HG03354 (cell line): ENCODE results near the gene TMEM225B.
"Not testable (repeated sequence)": the region's sequence is repeated elsewhere in the genome, so short reads cannot be mapped to it uniquely, and the experiment has no call there.

Experiments used
- ATAC-seq: cut with Tn5 transposase; IDR thresholded peaks from one replicate; pipeline ENCODE4 v1.9.1; 2021; ENCODE audit warnings: mild to moderate bottlenecking; ENCODE audit not compliant: unreplicated experiment, poor library complexity, severe bottlenecking

Gene TMEM225B

DNA sequence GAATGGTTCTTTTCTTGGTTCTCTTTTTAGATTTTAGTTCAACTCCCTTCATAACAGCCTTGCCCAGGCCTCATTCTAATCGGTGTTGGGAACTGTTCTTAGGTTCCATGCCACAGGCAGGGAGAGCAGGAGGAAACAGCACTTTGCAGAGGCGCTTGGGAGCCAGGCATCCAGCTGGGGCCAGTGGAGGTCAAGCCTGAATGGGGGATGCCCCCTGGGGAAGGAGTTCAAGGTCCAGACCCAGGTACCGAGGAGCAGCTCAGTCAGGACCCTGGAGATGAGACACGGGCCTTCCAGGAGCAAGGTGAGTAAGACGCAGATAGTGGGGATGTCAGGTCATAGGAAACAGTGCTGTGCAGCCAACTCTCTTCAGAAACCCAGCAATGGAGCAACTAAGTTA lies 23.2 kb downstream of the TMEM225B start:
- ATAC-seq = no peak

DNA sequence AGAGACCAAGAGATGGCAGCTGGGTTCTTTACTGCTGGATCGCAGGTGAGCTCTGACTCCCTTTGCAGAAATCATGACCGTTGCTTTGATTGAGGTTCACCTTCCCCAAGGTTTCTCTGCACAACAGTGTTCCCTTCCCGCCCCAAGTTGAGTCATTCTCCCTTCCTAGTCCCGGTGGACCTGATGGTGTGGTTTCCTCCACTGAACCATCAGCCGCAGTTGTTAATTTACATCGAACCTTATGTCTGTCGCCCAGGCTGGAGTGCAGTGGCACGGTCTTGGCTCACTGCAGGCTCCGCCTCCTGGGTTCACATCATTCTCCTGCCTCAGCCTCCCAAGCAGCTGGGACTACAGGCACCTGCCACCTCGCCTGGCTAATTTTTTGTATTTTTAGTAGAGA lies 24.5 kb downstream of the TMEM225B start:
- no peak for ATAC-seq

DNA sequence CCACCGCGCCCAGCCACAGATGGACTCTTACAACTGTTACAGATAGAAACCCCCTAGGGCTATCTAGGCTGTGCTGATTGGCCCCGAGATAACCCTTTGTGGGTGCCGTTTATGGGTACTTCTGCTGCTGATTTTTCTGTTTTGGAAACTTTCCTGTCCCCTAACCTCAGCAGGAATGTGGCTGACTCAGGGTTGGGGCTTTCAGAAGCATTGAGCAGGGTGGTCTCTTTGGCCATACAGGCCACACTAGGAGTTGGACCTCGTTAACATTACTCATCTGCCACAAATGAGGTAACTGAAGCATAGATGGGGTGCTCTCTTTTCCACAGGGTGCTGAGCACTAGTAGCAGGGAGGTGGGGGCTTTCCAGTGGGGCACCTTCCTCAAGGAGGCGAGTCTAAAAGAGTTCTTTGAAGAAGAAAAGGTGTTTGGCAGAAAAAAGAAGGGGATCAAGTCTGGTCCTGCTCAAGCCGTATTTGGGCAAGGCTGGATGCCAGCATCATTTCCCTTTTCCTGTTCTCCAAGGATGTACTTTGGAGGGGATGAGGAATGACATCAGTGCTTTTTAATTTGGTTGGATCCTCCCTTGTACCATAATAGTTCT lies 25.1 kb downstream of the TMEM225B start:
- ATAC-seq = no peak

DNA sequence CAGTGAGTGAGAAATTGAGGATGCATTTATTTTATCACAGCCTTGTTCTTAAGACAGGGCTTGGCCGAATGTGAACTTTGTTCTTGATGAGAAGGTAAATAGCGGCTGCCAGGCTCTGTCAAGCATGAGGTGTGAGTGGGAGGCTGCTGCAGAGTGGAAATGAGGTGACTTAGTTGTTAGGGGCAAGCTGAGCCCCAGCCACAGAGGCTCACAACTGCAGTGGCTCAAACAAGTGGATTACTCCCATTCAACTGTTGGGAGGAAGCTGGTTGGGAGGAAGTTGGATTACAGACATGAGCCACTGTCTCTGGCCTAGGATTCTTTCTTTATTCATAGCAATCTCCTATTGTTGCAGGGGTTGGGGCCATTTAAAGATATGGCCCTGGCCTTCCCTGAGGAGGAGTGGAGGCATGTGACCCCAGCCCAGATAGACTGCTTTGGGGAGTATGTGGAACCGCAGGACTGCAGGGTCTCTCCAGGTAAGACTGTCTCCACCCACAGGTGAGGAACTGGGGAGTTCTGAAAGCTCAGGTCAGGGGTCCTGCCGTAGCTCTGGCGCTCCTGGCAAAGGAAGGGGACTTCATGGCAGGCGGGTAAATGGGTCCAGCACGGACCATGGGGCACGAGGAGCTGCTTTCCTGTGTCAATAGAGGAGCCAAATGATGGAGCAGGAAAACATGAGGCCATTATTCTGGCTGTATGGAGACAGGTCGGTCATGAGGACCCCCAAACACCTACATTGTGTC lies 25.8 kb downstream of the TMEM225B start:
- ATAC-seq = no peak

DNA sequence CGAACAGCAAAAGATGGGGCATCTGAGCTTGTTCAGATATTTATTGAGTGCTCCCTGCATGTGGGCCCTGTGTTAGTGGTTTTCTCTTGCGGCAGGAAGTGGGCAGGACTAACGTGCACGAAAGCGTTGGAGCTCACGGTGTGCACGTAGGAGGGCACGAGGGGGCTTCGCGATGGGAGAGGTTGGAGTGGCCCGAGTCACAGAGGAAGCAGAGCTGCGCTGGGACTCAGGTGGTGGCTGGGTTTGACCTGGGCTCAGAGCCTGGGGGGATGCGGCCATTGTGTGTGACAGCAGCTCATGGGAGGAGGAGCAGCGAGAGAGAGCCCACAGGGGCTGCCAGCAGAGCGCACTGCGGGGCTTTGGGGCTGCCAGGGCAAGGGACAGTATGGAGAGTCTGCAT lies 26.4 kb downstream of the TMEM225B start:
- ATAC-seq = no peak

DNA sequence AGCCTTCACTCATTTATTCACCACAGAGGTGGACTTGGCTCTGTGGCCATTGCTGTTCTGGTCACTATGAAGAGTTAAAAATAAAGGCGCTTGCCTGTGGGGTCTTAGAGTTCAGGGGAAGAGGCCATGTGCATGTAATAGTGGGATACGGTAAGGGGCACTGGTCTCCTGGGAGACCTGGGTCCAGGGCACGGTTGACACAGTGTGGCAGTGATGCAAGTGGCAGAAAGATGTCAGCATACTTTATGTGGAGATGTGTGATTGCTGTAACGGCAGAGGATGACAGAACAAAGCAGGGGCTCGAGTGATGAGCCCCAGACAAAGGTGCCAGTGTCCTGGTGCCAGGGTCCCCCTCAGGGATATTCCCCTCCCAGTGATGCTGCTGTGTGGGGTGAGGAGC lies 27.3 kb downstream of the TMEM225B start:
- no peak for ATAC-seq

DNA sequence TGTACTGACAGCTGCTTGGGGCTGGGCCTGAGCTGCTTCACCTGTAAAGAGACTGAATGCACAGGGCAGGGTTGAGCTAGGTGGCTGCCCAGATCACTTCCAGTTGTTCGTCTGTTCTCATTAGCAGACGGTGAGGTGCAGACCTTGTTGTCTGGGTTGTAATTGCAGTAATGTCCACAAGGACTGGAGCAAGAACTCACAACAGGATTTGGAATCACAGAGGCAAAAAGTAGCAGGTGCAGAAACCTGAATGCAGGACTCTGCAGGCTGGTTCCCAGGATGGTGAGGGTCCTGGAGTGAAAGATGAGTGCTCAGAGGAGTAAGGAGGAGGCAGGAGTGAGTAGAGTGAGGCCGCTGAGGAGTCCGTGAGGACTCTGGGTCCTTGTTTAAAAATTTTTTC lies 27.9 kb downstream of the TMEM225B start:
- no peak for ATAC-seq

DNA sequence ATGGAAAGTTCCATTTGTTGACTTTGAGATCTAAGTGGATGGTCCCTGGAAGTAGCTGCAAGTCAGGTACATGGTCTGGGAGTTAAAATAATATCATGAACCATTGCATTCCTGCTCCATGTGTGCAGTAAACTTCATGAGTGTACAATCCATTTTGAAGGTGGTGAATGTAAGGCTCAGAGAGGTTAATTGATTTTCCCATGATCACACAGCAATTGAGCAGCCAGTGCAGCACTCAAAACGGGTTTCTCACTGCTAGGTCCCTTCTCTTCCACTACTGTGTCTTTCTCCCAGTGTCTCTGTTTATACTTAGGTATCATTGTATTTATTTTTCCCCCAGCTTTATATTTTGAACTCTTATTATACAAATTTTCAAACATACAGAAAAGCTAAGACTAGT lies 28.6 kb downstream of the TMEM225B start:
- no peak for ATAC-seq

DNA sequence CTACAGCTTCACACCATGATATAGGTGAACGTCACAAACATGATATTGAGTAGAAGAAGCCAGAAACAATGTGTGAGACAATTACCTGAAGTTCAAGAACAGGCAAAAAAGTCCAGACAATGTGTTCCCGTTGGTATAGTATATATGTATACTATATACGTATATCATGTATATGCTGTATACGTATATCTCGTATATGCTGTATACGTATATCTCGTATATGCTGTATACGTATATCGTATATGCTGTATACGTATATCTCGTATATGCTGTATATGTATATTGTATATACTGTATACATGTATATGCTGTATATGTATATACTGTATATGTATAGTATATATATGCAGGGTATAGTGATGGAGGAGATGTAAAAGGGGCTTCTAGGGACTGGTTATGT lies 29.4 kb downstream of the TMEM225B start:
- ATAC-seq = no peak

DNA sequence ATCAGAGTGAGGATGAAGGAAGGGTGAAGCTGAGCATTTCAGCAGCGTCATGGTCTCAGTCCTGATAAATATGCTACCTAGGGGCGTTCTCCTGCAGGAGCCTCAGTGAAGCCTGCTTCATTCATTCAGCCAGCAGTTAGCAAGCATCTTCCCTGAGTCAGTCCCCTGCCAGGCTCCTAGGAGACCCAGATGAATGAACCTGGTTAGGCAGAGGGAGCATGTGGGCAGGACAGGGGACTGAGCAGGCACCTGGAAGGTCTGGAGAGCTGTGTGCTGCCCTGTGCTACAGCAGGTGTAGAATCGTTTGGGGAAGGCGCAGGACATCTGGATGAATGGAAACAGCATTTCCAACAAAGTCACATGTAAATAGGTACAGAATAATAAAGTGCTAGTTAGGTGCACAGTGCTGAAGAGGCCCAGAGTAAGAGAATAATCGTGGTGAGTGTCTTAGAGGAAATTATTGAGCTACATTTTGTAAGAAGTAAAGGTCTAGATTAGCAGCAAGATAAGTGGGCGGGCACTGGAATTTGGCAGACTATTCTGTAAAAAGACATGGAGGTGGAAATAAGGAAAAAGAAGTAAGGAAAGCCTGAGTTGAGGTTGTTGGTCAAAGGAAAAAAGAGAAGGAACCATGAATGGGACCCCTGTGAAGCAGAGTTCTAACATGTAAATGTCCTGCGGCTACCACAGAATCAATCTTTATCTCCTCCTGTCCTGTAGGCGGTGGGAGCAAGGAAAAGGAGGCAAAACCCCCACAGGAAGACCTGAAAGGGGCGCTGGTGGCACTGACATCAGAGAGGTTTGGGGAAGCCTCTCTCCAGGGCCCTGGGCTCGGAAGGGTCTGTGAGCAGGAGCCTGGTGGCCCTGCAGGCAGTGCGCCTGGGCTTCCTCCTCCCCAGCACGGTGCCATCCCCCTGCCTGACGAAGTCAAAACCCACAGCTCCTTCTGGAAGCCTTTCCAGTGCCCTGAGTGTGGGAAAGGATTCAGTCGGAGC lies 30.7 kb downstream of the TMEM225B start:
- ATAC-seq = no peak

DNA sequence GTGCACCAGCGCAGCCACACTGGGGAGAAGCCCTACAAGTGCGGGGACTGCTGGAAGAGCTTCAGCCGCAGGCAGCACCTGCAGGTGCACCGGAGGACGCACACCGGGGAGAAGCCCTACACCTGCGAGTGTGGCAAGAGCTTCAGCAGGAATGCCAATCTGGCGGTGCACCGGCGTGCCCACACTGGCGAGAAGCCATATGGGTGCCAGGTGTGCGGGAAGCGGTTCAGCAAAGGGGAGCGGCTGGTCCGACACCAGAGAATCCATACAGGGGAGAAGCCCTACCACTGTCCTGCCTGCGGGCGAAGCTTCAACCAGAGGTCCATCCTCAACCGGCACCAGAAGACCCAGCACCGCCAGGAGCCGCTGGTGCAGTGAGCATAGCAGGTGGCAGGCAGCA lies 31.6 kb downstream of the TMEM225B start:
- no peak for ATAC-seq

DNA sequence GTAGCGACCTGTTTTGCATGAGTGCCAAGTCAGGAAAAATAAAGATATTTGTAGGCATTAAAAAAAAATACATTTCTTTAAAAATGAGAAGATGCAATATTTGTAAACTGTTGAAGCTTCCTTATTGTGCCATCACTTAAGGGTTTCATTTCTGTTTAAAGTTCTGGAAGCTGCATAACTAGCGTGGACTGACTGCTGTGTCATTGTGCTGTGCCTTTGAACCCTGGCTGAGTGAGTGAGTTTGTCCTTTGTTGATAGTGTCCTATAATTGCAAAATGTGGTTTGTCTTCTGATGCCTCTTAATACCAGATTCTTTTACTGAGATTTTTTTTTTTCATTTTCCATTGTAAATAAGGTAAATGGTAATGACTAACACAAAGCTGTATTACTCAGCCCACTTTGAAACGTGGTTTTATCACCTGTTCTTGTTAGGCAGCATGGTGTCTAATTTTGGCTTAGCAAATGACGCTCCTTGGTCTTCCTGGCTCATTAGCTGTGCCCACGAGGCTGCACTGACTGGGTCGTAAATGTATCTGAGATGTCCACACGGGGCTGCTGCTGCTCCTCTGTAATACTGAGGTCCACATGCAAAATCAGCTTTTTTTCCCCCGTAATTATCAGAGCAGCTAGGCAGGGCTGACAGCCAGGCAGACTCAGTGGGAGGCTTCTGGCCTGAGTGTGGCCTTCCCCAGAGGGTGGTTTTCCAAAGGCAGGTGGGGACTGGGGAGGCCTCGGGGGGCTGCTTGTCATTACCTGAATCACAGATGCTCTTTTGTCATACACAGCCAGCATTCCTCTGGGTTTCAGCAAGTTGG lies 33.4 kb downstream of the TMEM225B start:
- no peak for ATAC-seq

DNA sequence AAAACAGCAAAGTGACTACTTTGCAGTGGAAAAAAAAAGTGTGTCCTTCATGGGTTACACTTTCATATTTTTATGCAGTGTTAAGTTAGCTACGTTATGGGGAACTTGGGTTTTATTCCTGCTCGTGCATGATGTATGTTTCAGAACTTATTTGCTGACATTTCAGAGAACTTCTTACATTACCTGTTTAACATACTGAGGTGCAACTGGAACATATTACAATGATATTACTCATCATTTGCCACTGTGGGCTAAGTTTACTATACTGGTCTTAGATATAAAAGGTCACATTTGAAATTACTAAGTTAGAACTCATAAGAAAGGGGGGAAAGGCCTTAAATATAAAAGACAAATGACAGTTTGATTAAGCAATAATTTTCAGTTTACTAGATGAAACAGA lies 39.3 kb downstream of the TMEM225B start:
- ATAC-seq = not testable (repeated sequence)

DNA sequence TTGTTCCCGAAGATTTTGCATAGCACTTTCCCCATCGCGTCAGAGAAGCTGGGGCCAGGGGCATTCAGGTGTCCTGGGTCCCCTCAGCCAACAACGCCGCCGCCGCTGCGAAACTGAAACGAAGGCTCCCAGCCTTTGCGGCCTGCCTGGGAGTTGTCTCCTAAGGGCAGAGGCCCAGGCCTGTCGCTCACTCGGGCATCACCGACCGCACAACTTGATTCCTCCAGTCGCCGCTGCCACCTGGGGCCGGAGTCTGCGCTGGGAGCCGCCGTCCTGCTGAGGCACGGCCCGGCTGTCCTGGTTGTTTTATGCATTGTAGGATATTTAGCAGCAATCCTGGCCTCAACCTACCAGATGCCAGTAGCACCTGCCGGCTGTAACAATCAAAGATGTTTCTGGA lies 40.7 kb downstream of the TMEM225B start:
- no peak for ATAC-seq

DNA sequence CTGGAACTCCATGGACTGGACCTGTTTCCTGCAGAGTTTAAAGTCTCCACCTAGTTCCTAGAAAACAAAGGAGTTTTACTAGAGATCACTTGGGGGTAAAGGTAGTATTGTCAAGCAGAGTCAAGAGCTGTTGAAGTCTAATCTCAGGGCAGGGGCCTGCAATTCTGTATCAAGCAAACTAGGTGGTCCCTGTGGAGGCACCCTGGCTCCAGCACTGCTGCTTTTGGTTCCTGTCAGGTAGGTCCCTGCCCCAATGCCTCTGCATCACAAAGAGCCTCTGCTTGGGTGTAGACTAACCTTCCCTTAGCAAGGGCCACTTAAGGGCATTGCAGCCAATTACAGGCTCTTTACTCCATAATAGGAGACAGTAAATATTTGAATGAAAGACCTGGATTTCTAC lies 41.2 kb downstream of the TMEM225B start:
- ATAC-seq = no peak

DNA sequence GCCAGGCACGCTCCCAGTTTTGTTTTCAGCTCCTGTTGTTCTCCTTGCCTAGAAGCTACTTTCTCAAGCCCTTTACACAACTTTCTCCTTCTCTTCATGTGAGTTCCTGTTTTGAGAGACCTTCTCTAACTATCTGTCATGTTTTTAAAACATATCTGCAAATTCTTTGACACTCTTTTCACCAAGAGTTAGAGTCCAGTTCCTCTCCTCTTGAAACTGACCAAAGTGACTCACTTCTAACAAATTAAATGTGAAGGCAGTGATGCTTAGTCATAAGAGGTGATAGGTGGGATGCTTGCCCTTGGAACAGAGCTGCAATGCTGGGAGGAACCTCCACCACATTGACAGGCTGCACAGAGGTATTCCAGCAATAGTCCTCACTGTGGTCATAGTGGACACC lies 44.0 kb downstream of the TMEM225B start:
- no peak for ATAC-seq

DNA sequence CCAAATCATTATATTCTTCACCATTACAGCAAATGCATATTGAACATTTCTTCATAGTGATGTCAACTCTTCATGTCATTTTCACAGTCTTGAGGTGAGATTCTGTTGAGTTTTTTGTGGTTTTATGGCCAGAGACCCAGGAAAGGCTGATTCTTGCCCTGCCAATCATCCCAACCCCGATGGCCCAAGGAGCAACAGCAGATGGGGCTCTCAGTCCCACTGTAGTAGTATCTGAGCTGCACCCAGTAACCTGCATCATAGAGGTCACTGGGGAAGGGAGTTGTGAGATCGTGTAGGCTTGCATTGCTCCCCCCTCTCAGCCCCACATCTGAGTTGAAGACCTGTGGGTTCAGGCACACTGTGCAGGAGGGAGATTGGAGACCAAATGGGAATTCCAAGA lies 45.4 kb downstream of the TMEM225B start:
- no peak for ATAC-seq

DNA sequence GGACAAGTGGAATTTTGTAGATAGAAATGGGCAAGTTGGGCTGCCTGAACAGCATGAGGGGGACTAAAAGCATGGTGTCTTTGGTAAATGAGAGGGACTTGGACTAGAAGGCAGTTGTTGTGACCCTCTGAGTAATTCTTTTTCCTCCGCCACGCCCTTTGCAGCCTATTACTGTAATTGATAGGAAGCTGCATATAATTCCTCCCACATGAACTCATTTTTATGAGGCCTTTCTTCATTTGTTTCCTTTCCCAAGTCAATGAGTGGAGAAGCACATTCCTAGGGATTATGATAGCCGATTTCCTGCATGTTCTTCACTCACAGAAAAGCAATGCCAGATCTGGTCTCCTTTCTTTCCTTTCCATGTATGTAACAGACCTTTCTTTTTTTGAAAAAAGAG lies 46.4 kb downstream of the TMEM225B start:
- no peak for ATAC-seq

DNA sequence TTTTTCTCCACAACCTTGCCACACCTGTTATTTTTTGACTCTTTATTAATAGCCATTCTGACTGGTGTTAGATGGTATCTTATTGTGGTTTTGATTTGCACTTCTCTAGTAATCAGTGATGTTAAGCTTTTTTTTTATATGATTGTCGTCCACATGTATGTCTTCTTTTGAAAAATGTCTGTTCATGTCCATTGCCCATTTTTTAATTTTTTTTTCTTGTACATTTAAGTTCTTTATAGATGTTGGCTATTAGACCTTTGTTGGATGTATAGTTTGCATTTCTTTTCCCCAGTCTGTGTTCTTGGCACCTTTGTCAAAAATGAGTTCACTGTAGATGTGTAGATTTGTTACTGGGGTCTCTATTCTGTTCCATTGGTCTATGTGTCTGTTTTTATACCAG lies 47.5 kb downstream of the TMEM225B start:
- no peak for ATAC-seq

DNA sequence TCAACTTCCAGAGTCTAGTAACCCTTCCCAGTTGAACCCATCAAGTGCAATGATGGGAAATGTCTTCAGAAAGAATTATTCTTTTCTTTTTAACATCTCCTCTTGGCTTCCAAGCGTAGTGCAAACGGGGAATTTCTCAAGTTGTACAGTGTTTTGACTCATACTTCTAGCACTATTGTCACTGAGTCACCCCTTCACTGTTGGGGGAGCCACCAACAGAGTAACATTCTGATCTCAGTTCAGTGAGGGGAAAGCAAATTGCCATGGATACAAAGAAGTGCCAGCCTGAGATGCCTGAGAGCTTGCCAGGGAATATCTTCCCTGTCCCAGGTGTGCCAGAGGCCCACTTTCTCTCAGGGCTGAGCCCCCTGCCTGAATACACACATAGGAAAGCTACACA lies 50.8 kb downstream of the TMEM225B start:
- ATAC-seq = no peak
